IMR-90 (cell line): ENCODE data around the gene CNPY2. TPM values are rescaled to one million over a fixed set of nuclear protein-coding genes. Genes with fewer than 3 reads are reported as not detected.

Experiments
- ATAC-seq: fragments of 200-7000 bp; cut with Tn5 transposase; 2 replicates; pipeline ENCODE4 v1.9.1; 2020; ENCODE audit warnings: low read depth, mild to moderate bottlenecking, moderate library complexity
- BruUV-seq: library from RNA; stranded (reverse); fragments of 400-500 nt; replicated peaks from 2 replicates; lab custom pipeline; 2021; lab: Mats Ljungman, UMichigan
- CTCF ChIA-PET: fragments of 300-600 bp; formaldehyde crosslinking; extraction: SDS; loops from one replicate; lab custom pipeline; 2021; ENCODE audit warnings: antibody characterized with exemption; lab: Yijun Ruan, JAX
- POLR2A ChIA-PET: fragments of 300-600 bp; sonication (Branson Sonifier 250); formaldehyde crosslinking; loops from one replicate; lab custom pipeline; 2022; ENCODE audit warnings: antibody characterized with exemption; ENCODE audit not compliant: unreplicated experiment; lab: Charles Lee
- DNase-seq: peaks from one replicate; pipeline ENCODE4 v3.0.0; 2013
- H2AFZ ChIP-seq: replicated peaks from 2 replicates; pipeline ENCODE3; 2013; ENCODE audit warnings: low read length, mild to moderate bottlenecking; ENCODE audit not compliant: poor library complexity
- H2AK5ac ChIP-seq: 2 replicates; pipeline ENCODE4 v1.6.1; 2013; ENCODE audit warnings: low read depth, low read length, inconsistent platforms
- H2AK9ac ChIP-seq: replicated peaks from 2 replicates; pipeline ENCODE3; 2013; ENCODE audit warnings: mild to moderate bottlenecking, low read depth, low read length, moderate library complexity; ENCODE audit not compliant: poor library complexity
- H2BK120ac ChIP-seq: 2 replicates; pipeline ENCODE4 v1.6.1; 2013; ENCODE audit warnings: low read depth, low read length, inconsistent platforms
- H2BK15ac ChIP-seq: 3 replicates; pipeline ENCODE4 v1.6.1; 2013; ENCODE audit warnings: low read depth, low read length, inconsistent platforms
- H2BK20ac ChIP-seq: 2 replicates; pipeline ENCODE4 v1.6.1; 2013; ENCODE audit warnings: low read depth, mild to moderate bottlenecking, inconsistent platforms, low read length, moderate library complexity
- H2BK5ac ChIP-seq: 2 replicates; pipeline ENCODE4 v1.6.1; 2013; ENCODE audit warnings: mild to moderate bottlenecking, low read depth, low read length, inconsistent platforms; ENCODE audit not compliant: poor library complexity, severe bottlenecking
- H3K14ac ChIP-seq: replicated peaks from 2 replicates; pipeline ENCODE4 v1.6.1; 2013; ENCODE audit warnings: low read depth, low read length, inconsistent platforms
- H3K18ac ChIP-seq: 2 replicates; pipeline ENCODE4 v1.6.1; 2013; ENCODE audit warnings: low read depth, low read length, control low read depth
- H3K23ac ChIP-seq: 2 replicates; pipeline ENCODE4 v1.6.1; 2013; ENCODE audit warnings: low read depth, low read length, inconsistent platforms
- H3K27ac ChIP-seq: 2 replicates; pipeline ENCODE4 v1.5.1; 2013; ENCODE audit warnings: mild to moderate bottlenecking, control low read depth, low read length; ENCODE audit not compliant: insufficient read depth
- H3K27me3 ChIP-seq: 2 replicates; pipeline ENCODE4 v1.6.1; 2013; ENCODE audit warnings: low read length; ENCODE audit not compliant: control insufficient read depth, insufficient read depth
- H3K36me3 ChIP-seq: 2 replicates; pipeline ENCODE4 v1.6.1; 2013; ENCODE audit warnings: low read length, mixed read lengths; ENCODE audit not compliant: control insufficient read depth, insufficient read depth
- H3K4ac ChIP-seq: 2 replicates; pipeline ENCODE4 v1.6.1; 2013; ENCODE audit warnings: low read depth, low read length, inconsistent platforms
- H3K4me1 ChIP-seq: 2 replicates; pipeline ENCODE4 v1.6.1; 2013; ENCODE audit warnings: low read length, mixed read lengths; ENCODE audit not compliant: control insufficient read depth, insufficient read depth
- H3K4me2 ChIP-seq: 2 replicates; pipeline ENCODE4 v1.6.1; 2013; ENCODE audit warnings: low read depth, mild to moderate bottlenecking, control low read depth, low read length, moderate library complexity
- H3K4me3 ChIP-seq: 2 replicates; pipeline ENCODE4 v1.5.1; 2013; ENCODE audit warnings: low read depth, mild to moderate bottlenecking, control low read depth, low read length, moderate library complexity; ENCODE audit not compliant: insufficient read depth
- H3K56ac ChIP-seq: 2 replicates; pipeline ENCODE4 v1.6.1; 2013; ENCODE audit warnings: low read length, inconsistent platforms; ENCODE audit not compliant: insufficient read depth; ENCODE audit errors: extremely low read depth
- H3K79me1 ChIP-seq, 2 experiments: 2 replicates each; pipeline ENCODE4 v1.6.1; 2013; ENCODE audit warnings: low read length in 2 of 2, inconsistent platforms in 1 of 2, low read depth in 1 of 2
- H3K9ac ChIP-seq: 2 replicates; pipeline ENCODE4 v1.6.1; 2013; ENCODE audit warnings: low read depth, low read length, control low read depth
- H3K9me1 ChIP-seq: 2 replicates; pipeline ENCODE4 v1.6.1; 2013; ENCODE audit warnings: low read length, inconsistent platforms; ENCODE audit not compliant: insufficient read depth
- H3K9me3 ChIP-seq: 2 replicates; pipeline ENCODE4 v1.6.1; 2013; ENCODE audit warnings: low read length; ENCODE audit not compliant: control insufficient read depth, insufficient read depth
- H4K20me1 ChIP-seq: 2 replicates; pipeline ENCODE4 v1.6.1; 2013; ENCODE audit warnings: low read length, inconsistent platforms; ENCODE audit not compliant: insufficient read depth
- H4K5ac ChIP-seq: 2 replicates; pipeline ENCODE4 v1.6.1; 2013; ENCODE audit warnings: mild to moderate bottlenecking, low read depth, low read length, control low read depth
- H4K8ac ChIP-seq, 2 experiments: 2 replicates each; pipeline ENCODE4 v1.6.1; 2013; ENCODE audit warnings: low read depth in 2 of 2, low read length in 2 of 2, control low read depth in 1 of 2, inconsistent platforms in 1 of 2
- H4K91ac ChIP-seq: 2 replicates; pipeline ENCODE4 v1.6.1; 2013; ENCODE audit warnings: low read depth, low read length, inconsistent platforms; ENCODE audit not compliant: insufficient read depth
- FOS ChIP-seq: fragments of 150-350 bp; IDR thresholded peaks from 2 replicates; pipeline ENCODE4 v1.6.1; 2016; ENCODE audit warnings: low read depth, low read length
- MAZ ChIP-seq: IDR thresholded peaks from 2 replicates; pipeline ENCODE4 v1.6.1; 2012; ENCODE audit warnings: low read depth, mild to moderate bottlenecking, low read length, improper control_type of control experiment, moderate library complexity, borderline replicate concordance
- WGBS, 2 experiments: methylation state at CpG; one replicate each; pipeline versions ENCODE4 v1.1.5 to v1.1.7; 2013; ENCODE audit warnings: missing lambda C conversion rate in 2 of 2; ENCODE audit not compliant: insufficient read length in 1 of 2; ENCODE audit errors: extremely low coverage in 2 of 2; 5-methylcytosine and 5-hydroxymethylcytosine counted together
- dilution Hi-C: fragments of 300-500 bp; cut with HindIII; formaldehyde crosslinking; loops from one replicate; pipeline ENCODE4 v1.14.3; 2018; ENCODE audit warnings: low sequenced_read_pairs; ENCODE audit not compliant: unreplicated experiment
- in situ Hi-C: fragments of 300-500 bp; cut with MboI; formaldehyde crosslinking; loops from 3 replicates; pipeline ENCODE4 v1.14.3; 2019; ENCODE audit warnings: low sequenced_read_pairs, inconsistent platforms, mixed read lengths
- intact Hi-C: fragments of 100-400 bp; cut with micrococcal nuclease; formaldehyde crosslinking; loops from 2 replicates; pipeline ENCODE4 v1.10.0; 2022
- polyA plus RNA-seq, 3 experiments: library from polyadenylated mRNA; depleted of rRNA; stranded (reverse); fragments of >200 nt; gene quantifications; 2 replicates each; pipeline ENCODE4 v1.2.3, GENCODE V29; 2012; ENCODE audit warnings: low replicate concordance in 1 of 3
- total RNA-seq: library from RNA; depleted of rRNA; stranded (reverse); fragments of >200 nt; gene quantifications from 2 replicates; pipeline ENCODE4 v1.2.3, GENCODE V29; 2012

Gene CNPY2
- total and polyA plus RNA-seq, 2 of the 4 experiments (the other 2 are of a cell fraction): 65.2 to 175 TPM

GRCh38 chr12:56293795-56294194 is 22.0 kb downstream of the CNPY2 start:
- 97% methylated on average over 4 of the region's 5 CpGs; no CpG with 5 or more reads in 1 of the 2 experiments for WGBS, 2 experiments
- dilution Hi-C loops: no loop called here
- no peak overlapping the region for H3K23ac ChIP-seq

More at GRCh38 chr12:56293795-56294194, 22.0 kb downstream of the CNPY2 start:
- H3K56ac ChIP-seq: no peak overlapping the region
- H3K18ac ChIP-seq: no peak overlapping the region
- no peaks in the 10 kb centered on the region for H3K27me3 ChIP-seq
- no peak overlapping the region for H4K5ac ChIP-seq
- H2AK5ac ChIP-seq: no peak overlapping the region
- no TSS peak for BruUV-seq
- intact Hi-C loops (no loop called here), in situ Hi-C loops (no loop called here)
- no peak overlapping the region for H2BK5ac ChIP-seq
- H2AFZ ChIP-seq: no peak overlapping the region
- H3K9ac ChIP-seq: no peak overlapping the region
- H3K9me1 ChIP-seq: peaks cover 7% of the 10 kb centered on the region
- H4K91ac ChIP-seq: no peak overlapping the region
- H3K27ac ChIP-seq: no peak overlapping the region
- ChIA-PET CTCF (no interaction called here), POLR2A (no interaction called here)
- peaks cover 19% of the 10 kb centered on the region for H3K36me3 ChIP-seq
- no peak for TF ChIP-seq MAZ
- TF ChIP-seq FOS: no peak
- H3K79me1 ChIP-seq: peaks cover 24 to 74% of the 10 kb centered on the region in 2 experiments
- H3K9me3 ChIP-seq: no peaks in the 10 kb centered on the region
- H3K4ac ChIP-seq: no peak overlapping the region
- ATAC-seq (no peak), DNase-seq (no peak)
- no peak overlapping the region for H4K8ac ChIP-seq
- peaks cover 23% of the 10 kb centered on the region for H4K20me1 ChIP-seq
- no peak overlapping the region for H3K14ac ChIP-seq
- H2BK120ac ChIP-seq: no peak overlapping the region
- peak overlapping the region; percentile 76 for H2AK9ac ChIP-seq
- H3K4me3 ChIP-seq: no peak overlapping the region
- no peak overlapping the region for H2BK15ac ChIP-seq
- H3K4me1 ChIP-seq: peaks cover 4% of the 10 kb centered on the region; the same call in 1 of the 2 replicates
- H2BK20ac ChIP-seq: no peak overlapping the region
- H3K4me2 ChIP-seq: no peak overlapping the region
